PC-3 (cell line): ENCODE data around the gene TMEM229B.

ENCODE experiments used
- CTCF ChIP-seq: fragments of 300-600 bp; sonication (generic); conservative IDR thresholded peaks from 2 replicates; pipeline ENCODE4 v1.5.1; 2017; ENCODE audit warnings: antibody characterized with exemption, low read depth, mild to moderate bottlenecking, low read length
- EZH2 ChIP-seq: fragments of 300-600 bp; sonication (generic); IDR thresholded peaks from one replicate; pipeline ENCODE4 v1.6.1; 2017; ENCODE audit warnings: antibody characterized with exemption, mild to moderate bottlenecking, low read length; ENCODE audit not compliant: unreplicated experiment
- EZH2phosphoT487 ChIP-seq: fragments of 300-600 bp; sonication (generic); IDR thresholded peaks from 2 replicates; pipeline ENCODE4 v1.6.1; 2018; ENCODE audit warnings: mild to moderate bottlenecking, antibody characterized with exemption, low read length, borderline replicate concordance

- no peak for TF ChIP-seq CTCF
- no peak for TF ChIP-seq EZH2phosphoT487
- no peak for TF ChIP-seq EZH2
Observed at GRCh38 chr14:67424539-67424938, 64.0 kb downstream of the TMEM229B start.
